Measurements from ENCODE around the gene LRRFIP1.
A peak's percentile ranks its signal among the peaks of the same experiment; 100 is the strongest.
"Not testable (repeated sequence)": the region's sequence is repeated elsewhere in the genome, so short reads cannot be mapped to it uniquely, and the experiment has no call there.

The LRRFIP1 gene

GRCh38 chr2:237597196-237598145 is 29.9 kb upstream of the LRRFIP1 start:
- no peak for DNase-seq (ENCODE audit: extremely low read depth in 1 of 2, low read depth in 1 of 2)

DNA sequence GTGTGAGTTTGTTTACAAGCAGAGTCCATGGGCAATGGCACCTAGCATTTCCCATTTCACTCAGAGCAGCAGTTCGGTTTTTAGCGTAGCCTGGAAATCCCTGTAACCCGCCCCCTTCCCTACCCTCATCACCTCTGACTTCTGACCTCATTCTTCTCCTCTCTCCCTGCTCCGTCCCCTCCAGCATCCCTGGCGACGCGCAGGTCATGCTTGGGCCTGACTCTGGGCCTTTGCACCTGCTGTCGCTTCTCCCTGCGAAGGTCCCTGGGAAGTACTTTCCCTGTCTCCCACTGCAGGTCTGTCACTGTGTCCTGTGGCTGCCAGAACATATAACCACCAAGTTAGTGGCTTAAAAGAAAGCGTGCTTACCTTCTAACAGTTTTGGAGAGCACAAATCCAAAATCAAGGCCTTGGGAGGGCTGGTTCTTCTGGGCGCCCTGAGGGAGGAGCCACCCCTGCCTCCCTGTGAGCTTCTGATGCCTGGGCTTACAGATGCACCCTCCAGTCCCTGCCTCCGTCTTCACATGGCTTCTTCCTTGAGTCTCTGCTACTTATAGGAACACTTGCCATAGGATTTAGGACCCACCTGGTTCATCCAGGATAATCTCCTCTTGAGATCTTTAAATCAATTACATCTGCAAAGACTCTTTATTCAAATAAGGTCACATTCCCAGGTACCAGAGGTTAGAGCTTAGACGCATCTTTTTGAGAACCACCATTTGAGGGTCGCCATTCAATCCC is 28.7 kb upstream of the LRRFIP1 start:
- no peak for DNase-seq (ENCODE audit: extremely low read depth in 1 of 2, low read depth in 1 of 2)

- no peak for DNase-seq (ENCODE audit: extremely low read depth in 1 of 2, low read depth in 1 of 2)
Observed at GRCh38 chr2:237599465-237600110, 27.8 kb upstream of the LRRFIP1 start.

- no peak for DNase-seq (ENCODE audit: extremely low read depth in 1 of 2, low read depth in 1 of 2)
Observed at GRCh38 chr2:237600205-237600846, 27.1 kb upstream of the LRRFIP1 start.

- no peak for DNase-seq (ENCODE audit: extremely low read depth in 1 of 2, low read depth in 1 of 2)
Observed at GRCh38 chr2:237601453-237602116, 25.8 kb upstream of the LRRFIP1 start.

GRCh38 chr2:237602409-237602808 is 25.0 kb upstream of the LRRFIP1 start:
- no peak for DNase-seq (ENCODE audit: extremely low read depth in 1 of 2, low read depth in 1 of 2)

- no peak for DNase-seq (ENCODE audit: extremely low read depth in 1 of 2, low read depth in 1 of 2)
Observed at GRCh38 chr2:237603049-237603717, 24.2 kb upstream of the LRRFIP1 start.

DNA sequence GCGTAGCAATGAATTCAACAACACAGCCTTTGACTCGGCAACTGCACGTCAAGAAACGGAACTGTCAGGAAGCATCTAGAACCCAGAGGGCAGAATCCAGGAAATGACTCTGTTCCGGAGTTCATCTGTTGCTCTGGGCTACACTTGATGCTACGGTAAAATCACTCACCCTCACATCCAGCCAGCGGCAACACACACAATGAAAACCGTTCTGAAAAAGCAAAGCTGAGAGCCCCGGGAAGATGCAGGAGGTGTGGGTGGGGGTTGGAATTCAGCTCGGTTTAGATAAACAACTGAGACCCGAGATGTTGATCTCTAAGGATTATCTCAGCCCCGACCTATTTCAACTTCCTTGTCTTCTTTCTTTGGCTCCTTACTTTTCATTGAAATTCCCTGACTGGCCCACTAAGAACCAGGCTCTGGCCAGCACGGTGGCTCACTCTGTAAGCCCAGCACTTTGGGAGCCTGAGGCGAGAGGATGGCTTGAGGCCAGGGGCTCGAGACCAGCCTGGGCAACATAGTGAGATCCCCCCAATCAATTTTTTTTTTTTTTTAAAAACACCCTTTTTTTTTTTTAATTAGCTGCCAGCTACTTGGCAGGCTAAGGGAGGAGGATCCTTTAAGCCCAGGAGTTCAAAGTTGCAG is 23.5 kb upstream of the LRRFIP1 start:
- peak in 1 of 2 donors; percentile 20 for DNase-seq (ENCODE audit: extremely low read depth in 1 of 2, low read depth in 1 of 2)

DNA sequence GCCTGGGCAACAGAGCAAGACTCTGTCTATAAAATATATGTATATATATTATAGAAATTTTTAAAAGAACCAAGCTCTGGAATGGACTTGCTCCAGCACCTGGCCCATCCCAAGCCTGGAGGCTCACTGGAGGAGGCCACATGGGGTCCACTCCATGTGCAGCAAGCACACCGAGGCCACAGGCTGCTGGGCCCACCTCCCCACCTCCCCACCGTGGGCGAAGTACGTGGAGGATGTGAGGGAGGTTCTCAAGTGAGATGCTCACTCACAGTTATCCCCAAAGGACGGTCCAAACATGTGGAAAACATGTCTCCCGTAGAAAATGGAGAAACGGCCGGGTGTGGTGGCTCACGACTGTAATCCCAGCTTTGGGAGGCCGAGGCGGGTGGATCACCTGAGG is 23.0 kb upstream of the LRRFIP1 start:
- DNase-seq (ENCODE audit: extremely low read depth in 1 of 2, low read depth in 1 of 2) = no peak

- no peak for DNase-seq (ENCODE audit: extremely low read depth in 1 of 2, low read depth in 1 of 2)
Observed at GRCh38 chr2:237604960-237605359, 22.4 kb upstream of the LRRFIP1 start.

- DNase-seq (ENCODE audit: extremely low read depth in 1 of 2, low read depth in 1 of 2) = not testable (repeated sequence)
Observed at GRCh38 chr2:237606522-237606921, 20.9 kb upstream of the LRRFIP1 start.

DNA sequence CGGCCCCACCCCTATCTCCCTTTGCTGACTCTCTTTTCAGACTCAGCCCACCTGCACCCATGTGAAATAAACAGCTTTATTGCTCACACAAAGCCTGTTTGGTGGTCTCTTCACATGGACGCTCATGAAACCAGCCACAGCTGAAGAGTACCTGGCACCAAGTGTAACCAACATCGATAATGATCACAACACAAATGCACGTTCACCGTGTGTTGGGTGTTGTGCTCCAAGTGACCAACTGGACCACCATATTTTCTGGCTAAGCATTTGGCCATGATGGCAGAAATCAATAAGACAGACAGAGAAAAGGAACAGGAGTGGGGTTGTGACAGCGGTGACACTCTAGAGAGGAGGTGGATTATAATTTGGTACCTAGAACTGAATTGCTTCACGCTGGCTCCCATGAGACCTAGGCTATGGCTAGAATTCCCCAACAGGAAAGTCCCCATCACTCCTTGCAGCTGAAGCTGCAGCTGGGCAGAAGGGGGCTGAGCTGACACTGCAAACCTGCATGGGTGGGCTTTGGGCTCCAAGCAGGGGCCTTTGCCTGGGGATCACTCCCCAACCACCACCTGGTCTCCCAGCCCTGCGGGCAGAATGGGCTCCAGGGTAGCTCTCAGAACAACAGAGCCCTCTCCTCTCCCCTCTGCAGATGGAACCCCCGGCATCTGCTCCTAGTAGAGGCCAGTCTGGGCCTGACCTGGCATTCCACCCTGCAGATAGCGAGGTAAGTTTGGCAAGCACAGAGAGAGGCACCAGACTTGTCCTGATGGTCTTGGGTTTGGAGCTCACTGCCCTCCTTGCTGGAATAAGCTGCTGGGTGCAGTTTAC is 14.6 kb upstream of the LRRFIP1 start:
- DNase-seq (ENCODE audit: extremely low read depth in 1 of 2, low read depth in 1 of 2) = no peak

DNA sequence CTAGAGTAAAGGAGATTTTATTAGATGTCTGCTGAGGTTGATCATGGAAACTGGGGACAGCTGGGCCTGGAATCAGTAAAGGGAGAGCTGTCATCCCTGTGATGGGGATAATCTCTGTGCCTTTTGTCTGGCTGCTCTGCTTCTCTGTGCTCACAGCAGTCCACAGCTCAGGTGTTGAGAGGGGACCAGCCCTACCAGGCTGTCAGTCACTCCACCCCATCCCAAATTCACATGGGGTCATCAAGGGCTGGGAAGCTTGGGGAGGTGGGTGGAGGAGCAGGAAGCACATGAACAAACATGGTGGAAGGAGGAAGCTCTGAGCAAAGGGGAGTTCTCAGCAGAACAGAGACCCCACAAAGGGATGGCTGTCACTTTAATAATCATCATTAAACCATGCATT is 13.7 kb upstream of the LRRFIP1 start:
- no peak for DNase-seq (ENCODE audit: extremely low read depth in 1 of 2, low read depth in 1 of 2)

GRCh38 chr2:237614151-237614720 is 13.2 kb upstream of the LRRFIP1 start:
- no peak for DNase-seq (ENCODE audit: extremely low read depth in 1 of 2, low read depth in 1 of 2)

GRCh38 chr2:237615631-237616249 is 11.6 kb upstream of the LRRFIP1 start:
- no peak for DNase-seq (ENCODE audit: extremely low read depth in 1 of 2, low read depth in 1 of 2)

- no peak for DNase-seq (ENCODE audit: extremely low read depth in 1 of 2, low read depth in 1 of 2)
Observed at GRCh38 chr2:237616373-237616733, 11.0 kb upstream of the LRRFIP1 start.

DNA sequence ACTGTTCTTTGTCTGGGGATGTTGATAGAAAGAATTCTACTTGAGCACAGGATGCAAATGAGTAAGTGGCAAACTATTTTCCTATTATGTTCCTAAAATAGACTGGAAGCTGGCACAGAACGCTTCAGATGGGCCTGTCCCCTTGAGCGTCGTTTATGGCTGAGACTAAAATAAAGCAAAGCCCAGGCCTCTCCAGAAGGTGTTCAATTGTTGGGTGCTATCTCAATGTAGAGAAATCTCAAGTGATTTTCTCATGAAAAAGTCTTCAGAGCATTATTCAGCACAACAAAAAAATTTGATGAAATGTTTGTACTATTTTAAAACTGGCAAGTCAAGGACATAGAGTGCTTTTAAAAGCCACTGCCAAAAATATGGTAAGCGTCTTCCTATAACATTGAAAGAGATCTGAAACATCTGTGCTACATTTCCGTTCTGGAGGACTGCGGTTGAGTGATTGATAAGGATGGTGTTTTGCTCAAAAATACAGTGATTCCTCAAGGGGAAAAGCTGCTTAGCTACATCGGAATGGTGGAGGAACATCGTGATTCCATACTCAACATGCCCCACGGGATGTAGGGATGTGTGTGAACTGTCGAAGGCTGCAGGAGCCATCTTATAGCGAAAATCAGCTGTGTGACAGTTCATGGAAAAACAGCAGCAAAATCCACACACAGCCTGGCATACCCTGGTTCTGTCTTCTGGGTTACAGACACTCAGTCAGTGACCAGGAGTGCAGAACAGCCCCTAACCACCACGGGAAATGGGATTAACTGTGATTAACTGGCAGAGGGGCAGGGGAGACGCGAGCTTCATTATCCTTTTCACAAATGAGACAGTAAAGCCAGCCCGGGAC is 10.4 kb upstream of the LRRFIP1 start:
- DNase-seq (ENCODE audit: extremely low read depth in 1 of 2, low read depth in 1 of 2) = no peak
